ENCODE data around the gene BCL7A. TPM values are rescaled to one million over a fixed set of nuclear protein-coding genes. Genes with fewer than 3 reads are reported as not detected.

BCL7A gene
- total and polyA plus RNA-seq, 2 of the 8 experiments (the other 6 are each of a cell fraction or from before 2014, with no cell fraction given) = 11.9 to 12.7 TPM

- Histone ChIP-seq H3K4me2 (ENCODE audit: insufficient read depth in 1 of 2, low read depth in 2 of 2, low read length in 2 of 2) (no peak overlapping the region), H3K4me3 (ENCODE audit: extremely low read depth in 1 of 4, insufficient read depth in 2 of 4, low read depth in 3 of 4, low read length in 4 of 4) (no peak overlapping the region), H2BK20ac (ENCODE audit: low read length) (no peak overlapping the region), H3K9me3 (ENCODE audit: insufficient read depth in 2 of 2, low read depth in 1 of 2, low read length in 1 of 2) (no peaks in the 10 kb centered on the region), H4K8ac (ENCODE audit: extremely low read depth, insufficient read depth, low read length) (no peak overlapping the region), H3K23ac (ENCODE audit: insufficient read length) (no peak overlapping the region), H3K36me3 (ENCODE audit: control insufficient read depth in 2 of 4, insufficient read depth in 4 of 4, low read length in 3 of 4) (no peaks in the 10 kb centered on the region), H2AK5ac (ENCODE audit: low read depth, low read length) (no peak overlapping the region), H3K14ac (ENCODE audit: insufficient read length) (no peak overlapping the region), H4K91ac (replicated peaks; ENCODE audit: insufficient read length, low read length) (no peak overlapping the region), H3K4me1 (replicated peaks in 1 of 4; ENCODE audit: control insufficient read depth in 3 of 4, insufficient read depth in 4 of 4, low read length in 3 of 4) (peaks cover 0 to 6% (median 0%) of the 10 kb centered on the region in 4 experiments; a peak in 3 of 7 replicates), H2BK12ac (ENCODE audit: low read depth, low read length) (no peak overlapping the region), H3K4ac (replicated peaks; ENCODE audit: insufficient read length, low read depth, low read length) (no peak overlapping the region), H4K5ac (ENCODE audit: insufficient read length, low read depth, low read length) (no peak overlapping the region), H3K79me1 (ENCODE audit: low read depth, low read length) (peaks cover 6% of the 10 kb centered on the region; the same call in 1 of the 2 replicates), H4K20me1 (replicated peaks in 1 of 2; ENCODE audit: control insufficient read depth in 1 of 2, insufficient read depth in 2 of 2, low read length in 2 of 2) (peaks cover 2 to 3% of the 10 kb centered on the region in 2 experiments), H2BK5ac (ENCODE audit: low read depth, low read length) (no peak overlapping the region), H3K56ac (replicated peaks; ENCODE audit: insufficient read length, low read depth, low read length) (no peak overlapping the region), H3K79me2 (ENCODE audit: control insufficient read depth in 1 of 2, insufficient read depth in 2 of 2, low read length in 2 of 2) (peaks cover 0 to 8% of the 10 kb centered on the region in 2 experiments; a peak in 1 of 4 replicates), H3K23me2 (ENCODE audit: low read depth, low read length) (no peaks in the 10 kb centered on the region), H3K18ac (ENCODE audit: extremely low read depth, low read length) (no peak overlapping the region), H3K9ac (replicated peaks in 1 of 4; ENCODE audit: extremely low read depth in 1 of 4, low read depth in 3 of 4, low read length in 3 of 4) (no peak overlapping the region), H2BK120ac (replicated peaks; ENCODE audit: low read depth, low read length) (no peak overlapping the region), H3K27ac (ENCODE audit: low read depth, low read length) (no peak overlapping the region), H3K27me3 (replicated peaks in 1 of 4; ENCODE audit: control insufficient read depth in 3 of 4, extremely low read depth in 1 of 4, insufficient read depth in 3 of 4, low read length in 3 of 4) (no peaks in the 10 kb centered on the region), H2AFZ (ENCODE audit: low read length) (no peak overlapping the region), H2BK15ac (ENCODE audit: low read length) (no peak overlapping the region)
- DNase-seq (ENCODE audit: low read depth in 1 of 2, low spot score in 2 of 2) (no peak), FAIRE-seq (no peak)
- ChIA-PET CTCF (ENCODE audit: partially characterized antibody) (interaction anchor here (2.0 kb wide), 1 partner anchor 22 kb away, joined by 7 read pairs; no protein-coding TSS in a partner anchor), POLR2A (ENCODE audit: partially characterized antibody) (interaction anchor here (0.7 to 0.8 kb wide), 2 partner anchors 8 to 22 kb away, joined by 3 to 4 read pairs; no protein-coding TSS in a partner anchor)
- TF ChIP-seq JUND (IDR thresholded peaks at IDR 0.05; ENCODE audit: low read length) (no peak), USF2 (IDR thresholded peaks at IDR 0.05; ENCODE audit: low read length) (no peak), NRF1 (IDR thresholded peaks at IDR 0.05; ENCODE audit: low read depth, low read length) (no peak)
- 92% methylated on average over 1 of the region's 1 CpG; no CpG with 5 or more reads in 1 of the 2 experiments for WGBS, 2 experiments (ENCODE audit: extremely low coverage in 1 of 2, insufficient coverage in 1 of 2, insufficient read length in 1 of 2, insufficient replicate concordance in 2 of 2, low coverage in 1 of 2, low lambda C conversion rate in 2 of 2, missing lambda C conversion rate in 1 of 2)
Observed at GRCh38 chr12:122100568-122100967, 78.9 kb downstream of the BCL7A start.
